Prostate gland (tissue), 1 donor: ENCODE data around the gene CERS3.

Source experiments
- POLR2A ChIP-seq: fragments of 450-650 bp; IDR thresholded peaks from one replicate; pipeline ENCODE4 v1.6.1; 2016; ENCODE audit warnings: antibody characterized with exemption, mild to moderate bottlenecking
- POLR2AphosphoS5 ChIP-seq: sonication (generic); formaldehyde crosslinking; IDR thresholded peaks from one replicate; pipeline ENCODE4 v1.6.1; 2017; ENCODE audit warnings: antibody characterized with exemption

- TF ChIP-seq POLR2AphosphoS5 (no peak), POLR2A (no peak)
These were observed 44.3 kb downstream of the CERS3 start for GRCh38 chr15:100484443-100484842.
